Sigmoid colon (tissue), 4 donors: ENCODE results near the gene EDN3.

Experiments used
- CTCF ChIP-seq, 4 experiments: fragments of 450-650 bp in 3 of 4; fragments of 200-600 bp in 1 of 4; IDR thresholded peaks; one replicate each; pipeline ENCODE4 v1.5.1; 2016 to 2019; ENCODE audit warnings: antibody characterized with exemption in 4 of 4, mild to moderate bottlenecking in 3 of 4, moderate library complexity in 2 of 4
- POLR2AphosphoS5 ChIP-seq, 4 donors: sonication (generic); formaldehyde crosslinking; IDR thresholded peaks; one replicate each; pipeline ENCODE4 v1.6.1; 2017; ENCODE audit warnings: antibody characterized with exemption in 4 of 4

GRCh38 chr20:59355242-59355641 lies 54.8 kb downstream of the EDN3 start:
- no peak for TF ChIP-seq CTCF (IDR thresholded peaks at IDR 0.05)
- TF ChIP-seq POLR2AphosphoS5 (IDR thresholded peaks at IDR 0.05): no peak
